H1 (cell line): ENCODE measurements around the gene ERCC3. TPM values are rescaled to one million over a fixed set of nuclear protein-coding genes. Genes with fewer than 3 reads are reported as not detected.

Source experiments
- CTCF ChIA-PET: fragments of 300-600 bp; sonication (Branson Sonifier 250); formaldehyde crosslinking; loops from one replicate; lab custom pipeline; 2021; ENCODE audit not compliant: partially characterized antibody; lab: Charles Lee
- POLR2A ChIA-PET: fragments of 300-600 bp; sonication (Branson Sonifier 250); formaldehyde crosslinking; loops from one replicate; lab custom pipeline; 2021; ENCODE audit warnings: inconsistent platforms; ENCODE audit not compliant: partially characterized antibody; lab: Charles Lee
- DNase-seq, 2 experiments: peaks; one replicate each; pipeline versions ENCODE4 v3.0.0 to v3.0.0-alpha.2; 2010 to 2022; ENCODE audit warnings: low spot score in 2 of 2, low read depth in 1 of 2, mixed read lengths in 1 of 2
- FAIRE-seq: peaks from 2 replicates; lab custom pipeline; 2011; peaks lifted over from hg19 to GRCh38; lab: Jason Lieb, UNC
- H2AFZ ChIP-seq: 2 replicates; pipeline ENCODE4 v1.8.1; 2012; ENCODE audit warnings: low read length, inconsistent platforms
- H2AK5ac ChIP-seq: 2 replicates; pipeline ENCODE4 v1.6.1; 2013; ENCODE audit warnings: low read depth, low read length
- H2BK120ac ChIP-seq: replicated peaks from 2 replicates; pipeline ENCODE3; 2013; ENCODE audit warnings: low read depth, low read length, inconsistent platforms
- H2BK12ac ChIP-seq: 2 replicates; pipeline ENCODE4 v1.6.1; 2013; ENCODE audit warnings: low read depth, low read length
- H2BK15ac ChIP-seq: 2 replicates; pipeline ENCODE4 v1.6.1; 2013; ENCODE audit warnings: low read length
- H2BK20ac ChIP-seq: 2 replicates; pipeline ENCODE4 v1.6.1; 2013; ENCODE audit warnings: low read length
- H2BK5ac ChIP-seq: 2 replicates; pipeline ENCODE4 v1.6.1; 2013; ENCODE audit warnings: low read depth, low read length
- H3K14ac ChIP-seq: 2 replicates; pipeline ENCODE4 v1.6.1; 2013; ENCODE audit warnings: inconsistent platforms; ENCODE audit not compliant: insufficient read length
- H3K18ac ChIP-seq: 2 replicates; pipeline ENCODE4 v1.6.1; 2013; ENCODE audit warnings: low read length; ENCODE audit errors: extremely low read depth
- H3K23ac ChIP-seq: 2 replicates; pipeline ENCODE4 v1.6.1; 2013; ENCODE audit warnings: inconsistent platforms; ENCODE audit not compliant: insufficient read length
- H3K23me2 ChIP-seq: 2 replicates; pipeline ENCODE4 v1.6.1; 2013; ENCODE audit warnings: low read depth, low read length
- H3K27ac ChIP-seq: 2 replicates; pipeline ENCODE4 v1.6.1; 2011; ENCODE audit warnings: low read depth, low read length, inconsistent platforms
- H3K27me3 ChIP-seq, 4 experiments: replicated peaks in 1 of 4; 1 replicate in 1 of 4; 2 replicates in 3 of 4; pipeline versions ENCODE4 v1.6.1 to v1.8.1; 2011 to 2013; ENCODE audit warnings: low read length in 3 of 4, mild to moderate bottlenecking in 3 of 4, inconsistent platforms in 2 of 4, mixed read lengths in 2 of 4, moderate library complexity in 1 of 4; ENCODE audit not compliant: control insufficient read depth in 3 of 4, insufficient read depth in 3 of 4; ENCODE audit errors: extremely low read depth in 1 of 4
- H3K36me3 ChIP-seq, 4 experiments: 2 replicates each; pipeline versions ENCODE4 v1.6.1 to v1.8.1; 2011 to 2013; ENCODE audit warnings: mild to moderate bottlenecking in 4 of 4, low read length in 3 of 4, moderate library complexity in 2 of 4, control low read depth in 1 of 4, inconsistent platforms in 1 of 4; ENCODE audit not compliant: insufficient read depth in 4 of 4, control insufficient read depth in 2 of 4
- H3K4ac ChIP-seq: replicated peaks from 2 replicates; pipeline ENCODE3; 2013; ENCODE audit warnings: low read length, low read depth, mixed read lengths, inconsistent platforms; ENCODE audit not compliant: insufficient read length
- H3K4me1 ChIP-seq, 4 experiments: replicated peaks in 1 of 4; 1 replicate in 1 of 4; 2 replicates in 3 of 4; pipeline versions ENCODE4 v1.6.1 to v1.8.1; 2011 to 2013; ENCODE audit warnings: low read length in 3 of 4, inconsistent platforms in 2 of 4, mixed read lengths in 1 of 4; ENCODE audit not compliant: insufficient read depth in 4 of 4, control insufficient read depth in 3 of 4
- H3K4me2 ChIP-seq, 2 experiments: 2 replicates each; pipeline versions ENCODE4 v1.6.1 to v1.8.1; 2011 to 2013; ENCODE audit warnings: low read depth in 2 of 2, low read length in 2 of 2, control low read depth in 1 of 2, inconsistent platforms in 1 of 2, mild to moderate bottlenecking in 1 of 2; ENCODE audit not compliant: insufficient read depth in 1 of 2
- H3K4me3 ChIP-seq, 4 experiments: fragments of 200-600, 300-600 bp in 1 of 4; sonication (generic), shearing (Covaris generic), sonication (Bioruptor Twin) in 1 of 4; 2 replicates each; pipeline versions ENCODE4 v1.5.1 to v1.8.1; 2011 to 2016; ENCODE audit warnings: low read length in 4 of 4, low read depth in 3 of 4, control low read depth in 2 of 4, inconsistent platforms in 2 of 4, mild to moderate bottlenecking in 2 of 4, mixed read lengths in 1 of 4, moderate library complexity in 1 of 4; ENCODE audit not compliant: insufficient read depth in 2 of 4; ENCODE audit errors: extremely low read depth in 1 of 4
- H3K56ac ChIP-seq: replicated peaks from 2 replicates; pipeline ENCODE3; 2013; ENCODE audit warnings: low read depth, mild to moderate bottlenecking, mixed read lengths, low read length, inconsistent platforms; ENCODE audit not compliant: insufficient read length
- H3K79me1 ChIP-seq: 2 replicates; pipeline ENCODE4 v1.6.1; 2013; ENCODE audit warnings: low read depth, low read length, control low read depth
- H3K79me2 ChIP-seq, 2 experiments: 2 replicates each; pipeline versions ENCODE4 v1.6.1 to v1.8.1; 2012 to 2013; ENCODE audit warnings: low read length in 2 of 2, mild to moderate bottlenecking in 2 of 2, inconsistent platforms in 1 of 2; ENCODE audit not compliant: insufficient read depth in 2 of 2, control insufficient read depth in 1 of 2
- H3K9ac ChIP-seq, 4 experiments: replicated peaks in 1 of 4; 1 replicate in 1 of 4; 2 replicates in 3 of 4; pipeline versions ENCODE4 v1.6.1 to v1.8.1; 2011 to 2013; ENCODE audit warnings: low read depth in 3 of 4, low read length in 3 of 4, control low read depth in 2 of 4, mild to moderate bottlenecking in 2 of 4, moderate library complexity in 2 of 4, inconsistent platforms in 1 of 4; ENCODE audit errors: extremely low read depth in 1 of 4
- H3K9me3 ChIP-seq, 2 experiments: 2 replicates each; pipeline versions ENCODE4 v1.6.1 to v1.8.1; 2012 to 2013; ENCODE audit warnings: mild to moderate bottlenecking in 2 of 2, moderate library complexity in 2 of 2, control low read depth in 1 of 2, inconsistent platforms in 1 of 2, low read depth in 1 of 2, low read length in 1 of 2, mixed read lengths in 1 of 2; ENCODE audit not compliant: insufficient read depth in 2 of 2
- H4K20me1 ChIP-seq, 2 experiments: replicated peaks in 1 of 2; 2 replicates each; pipeline versions ENCODE3 to v1.8.1; 2011 to 2013; ENCODE audit warnings: inconsistent platforms in 2 of 2, low read length in 2 of 2, mild to moderate bottlenecking in 1 of 2; ENCODE audit not compliant: insufficient read depth in 2 of 2, control insufficient read depth in 1 of 2
- H4K5ac ChIP-seq: 2 replicates; pipeline ENCODE4 v1.6.1; 2013; ENCODE audit warnings: low read length, low read depth, mixed read lengths, inconsistent platforms; ENCODE audit not compliant: insufficient read length
- H4K8ac ChIP-seq: 2 replicates; pipeline ENCODE4 v1.8.0; 2013; ENCODE audit warnings: mild to moderate bottlenecking, moderate library complexity, low read length, inconsistent platforms; ENCODE audit not compliant: insufficient read depth; ENCODE audit errors: extremely low read depth
- H4K91ac ChIP-seq: replicated peaks from 2 replicates; pipeline ENCODE3; 2013; ENCODE audit warnings: low read length, mixed read lengths, inconsistent platforms; ENCODE audit not compliant: insufficient read length
- CEBPB ChIP-seq: IDR thresholded peaks from 2 replicates; pipeline ENCODE4 v1.6.1; 2012; ENCODE audit warnings: low read depth, low read length
- CREB1 ChIP-seq: IDR thresholded peaks from 2 replicates; pipeline ENCODE4 v1.6.1; 2012; ENCODE audit warnings: inconsistent platforms
- JUND ChIP-seq: IDR thresholded peaks from 2 replicates; pipeline ENCODE4 v1.6.1; 2011; ENCODE audit warnings: mild to moderate bottlenecking, improper control_type of control experiment, low read length
- MAFK ChIP-seq: IDR thresholded peaks from 2 replicates; pipeline ENCODE4 v1.6.1; 2012; ENCODE audit warnings: low read depth, mild to moderate bottlenecking, improper control_type of control experiment, low read length
- POLR2AphosphoS5 ChIP-seq: IDR thresholded peaks from 2 replicates; pipeline ENCODE4 v1.6.1; 2011; ENCODE audit warnings: low read depth, low read length
- POU5F1 ChIP-seq: IDR thresholded peaks from 2 replicates; pipeline ENCODE4 v1.6.1; 2011; ENCODE audit warnings: low read depth, mild to moderate bottlenecking, low read length, moderate library complexity
- RXRA ChIP-seq: IDR thresholded peaks from 2 replicates; pipeline ENCODE4 v1.6.1; 2011; ENCODE audit warnings: low read depth, mild to moderate bottlenecking, low read length, moderate library complexity; ENCODE audit not compliant: insufficient read depth
- SP1 ChIP-seq: IDR thresholded peaks from 2 replicates; pipeline ENCODE4 v1.6.1; 2011; ENCODE audit warnings: low read depth, low read length
- TEAD4 ChIP-seq: IDR thresholded peaks from 2 replicates; pipeline ENCODE4 v1.6.1; 2012; ENCODE audit warnings: low read depth, low read length, inconsistent platforms, mixed read lengths
- YY1 ChIP-seq: IDR thresholded peaks from 2 replicates; pipeline ENCODE4 v1.6.1; 2011; ENCODE audit warnings: low read depth, mild to moderate bottlenecking, low read length
- WGBS, 2 experiments: shearing (Covaris generic) in 1 of 2; methylation state at CpG; one replicate each; pipeline versions ENCODE4 v1.1.6 to v1.1.7; 2013 to 2015; ENCODE audit warnings: low lambda C conversion rate in 2 of 2, mixed read lengths in 2 of 2, inconsistent platforms in 1 of 2, low coverage in 1 of 2, missing lambda C conversion rate in 1 of 2; ENCODE audit not compliant: insufficient replicate concordance in 2 of 2, insufficient coverage in 1 of 2, insufficient read length in 1 of 2; ENCODE audit errors: extremely low coverage in 1 of 2, missing lambda C conversion rate in 1 of 2; 5-methylcytosine and 5-hydroxymethylcytosine counted together
- polyA plus RNA-seq, 7 experiments: library from polyadenylated mRNA; depleted of rRNA in 3 of 7; stranded (reverse) in 5 of 7; unstranded in 2 of 7; fragments of >200 nt in 5 of 7; fragments of 200-250 nt in 2 of 7; gene quantifications; 1 replicate in 5 of 7; 2 replicates in 1 of 7; 4 replicates in 1 of 7; pipeline versions ENCODE4 v1.2.1 to v1.2.3, GENCODE V29; 2011 to 2013; ENCODE audit warnings: missing spikeins in 2 of 7, mixed read lengths in 2 of 7
- total RNA-seq: library from RNA; stranded (reverse); fragmentation: NEBNext Ultra II Directional; extraction: Animal tissue kit (Norgen Biotek cat#: 25700); gene quantifications from 2 replicates; pipeline ENCODE4 v1.2.1, GENCODE V29; 2021
- TF ChIP-seq, protein P1 (sequence below), 3 experiments: IDR thresholded peaks; 1 replicate in 2 of 3; 2 replicates in 1 of 3; pipeline versions ENCODE4 v1.5.1 to v1.6.1; 2011; ENCODE audit warnings: low read length in 3 of 3, mild to moderate bottlenecking in 3 of 3, inconsistent platforms in 2 of 3, low read depth in 1 of 3, moderate library complexity in 1 of 3; ENCODE audit not compliant: insufficient read depth in 1 of 3; ENCODE audit errors: control extremely low read depth in 1 of 3
- TF ChIP-seq, protein P2 (sequence below): IDR thresholded peaks from 2 replicates; pipeline ENCODE4 v1.6.1; 2012; ENCODE audit warnings: inconsistent platforms

The ERCC3 gene
- total and polyA plus RNA-seq, 2 of the 8 experiments (the other 6 are each of a cell fraction or from before 2014, with no cell fraction given), result 41.8 to 48.9 TPM

DNA sequence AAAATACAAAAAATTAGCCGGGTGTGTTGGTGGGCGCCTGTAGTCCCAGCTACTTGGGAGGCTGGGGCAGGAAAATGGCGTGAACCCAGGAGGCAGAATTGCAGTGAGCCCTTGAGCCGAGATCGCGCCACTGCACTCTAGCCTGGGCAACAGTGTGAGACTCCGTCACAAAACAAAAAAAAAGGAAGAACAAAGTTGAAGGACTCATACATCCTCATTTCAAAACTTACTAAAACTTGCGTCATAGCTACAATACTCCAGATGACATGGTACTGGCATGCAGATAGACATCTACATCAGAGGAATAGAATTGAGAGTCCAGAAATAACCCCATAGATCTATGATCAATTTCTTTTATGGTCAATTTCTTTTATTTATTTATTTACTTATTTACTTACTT lies 60.2 kb downstream of the ERCC3 start:
- CTCF ChIA-PET, result interaction anchor here (0.6 to 1.1 kb wide), 3 partner anchors 27 to 42 kb away, joined by 3 to 4 read pairs (median 3); no protein-coding TSS in a partner anchor
- POLR2A ChIA-PET, result no interaction called here
- TF ChIP-seq CEBPB (no peak), SP1 (no peak), CREB1 (no peak), MAFK (no peak), YY1 (no peak), POLR2AphosphoS5 (no peak), TEAD4 (no peak), RXRA (no peak), JUND (no peak), POU5F1 (no peak)
- TF ChIP-seq, protein P1, sequence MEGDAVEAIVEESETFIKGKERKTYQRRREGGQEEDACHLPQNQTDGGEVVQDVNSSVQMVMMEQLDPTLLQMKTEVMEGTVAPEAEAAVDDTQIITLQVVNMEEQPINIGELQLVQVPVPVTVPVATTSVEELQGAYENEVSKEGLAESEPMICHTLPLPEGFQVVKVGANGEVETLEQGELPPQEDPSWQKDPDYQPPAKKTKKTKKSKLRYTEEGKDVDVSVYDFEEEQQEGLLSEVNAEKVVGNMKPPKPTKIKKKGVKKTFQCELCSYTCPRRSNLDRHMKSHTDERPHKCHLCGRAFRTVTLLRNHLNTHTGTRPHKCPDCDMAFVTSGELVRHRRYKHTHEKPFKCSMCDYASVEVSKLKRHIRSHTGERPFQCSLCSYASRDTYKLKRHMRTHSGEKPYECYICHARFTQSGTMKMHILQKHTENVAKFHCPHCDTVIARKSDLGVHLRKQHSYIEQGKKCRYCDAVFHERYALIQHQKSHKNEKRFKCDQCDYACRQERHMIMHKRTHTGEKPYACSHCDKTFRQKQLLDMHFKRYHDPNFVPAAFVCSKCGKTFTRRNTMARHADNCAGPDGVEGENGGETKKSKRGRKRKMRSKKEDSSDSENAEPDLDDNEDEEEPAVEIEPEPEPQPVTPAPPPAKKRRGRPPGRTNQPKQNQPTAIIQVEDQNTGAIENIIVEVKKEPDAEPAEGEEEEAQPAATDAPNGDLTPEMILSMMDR (IDR thresholded peaks at IDR 0.05; ENCODE audit: control extremely low read depth in 1 of 3, insufficient read depth in 1 of 3, low read depth in 1 of 3, low read length in 3 of 3), result no peak
- TF ChIP-seq, protein P2, sequence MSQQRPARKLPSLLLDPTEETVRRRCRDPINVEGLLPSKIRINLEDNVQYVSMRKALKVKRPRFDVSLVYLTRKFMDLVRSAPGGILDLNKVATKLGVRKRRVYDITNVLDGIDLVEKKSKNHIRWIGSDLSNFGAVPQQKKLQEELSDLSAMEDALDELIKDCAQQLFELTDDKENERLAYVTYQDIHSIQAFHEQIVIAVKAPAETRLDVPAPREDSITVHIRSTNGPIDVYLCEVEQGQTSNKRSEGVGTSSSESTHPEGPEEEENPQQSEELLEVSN, result no peak

More for the DNA sequence above, 60.2 kb downstream of the ERCC3 start:
- H3K79me1 ChIP-seq, result no peaks in the 10 kb centered on the region
- H3K4me1 ChIP-seq, result no peaks in the 10 kb centered on the region
- no peaks in the 10 kb centered on the region for H3K27me3 ChIP-seq
- FAIRE-seq, result no peak
- no peak overlapping the region for H2BK120ac ChIP-seq
- no peaks in the 10 kb centered on the region for H4K20me1 ChIP-seq
- no peak overlapping the region for H3K18ac ChIP-seq
- no peak overlapping the region for H2BK5ac ChIP-seq
- no peak overlapping the region for H3K23ac ChIP-seq
- peaks cover 4% of the 10 kb centered on the region in 2 experiments; a peak in 1 of 4 replicates for H3K9me3 ChIP-seq
- H4K8ac ChIP-seq, result no peak overlapping the region
- H4K5ac ChIP-seq, result no peak overlapping the region
- H3K56ac ChIP-seq, result no peak overlapping the region
- no peak overlapping the region for H2BK20ac ChIP-seq
- no peaks in the 10 kb centered on the region for H3K79me2 ChIP-seq
- H2BK12ac ChIP-seq, result no peak overlapping the region
- no peaks in the 10 kb centered on the region for H3K36me3 ChIP-seq
- no peak overlapping the region for H4K91ac ChIP-seq
- H3K4me3 ChIP-seq, result no peak overlapping the region
- H3K9ac ChIP-seq, result no peak overlapping the region
- 92% methylated on average over 7 of the region's 8 CpGs; no CpG with 5 or more reads in 1 of the 2 experiments for WGBS, 2 experiments
- H2AFZ ChIP-seq, result no peak overlapping the region
- no peak overlapping the region for H2AK5ac ChIP-seq
- H3K14ac ChIP-seq, result no peak overlapping the region
- H3K27ac ChIP-seq, result no peak overlapping the region
- no peak overlapping the region for H3K4me2 ChIP-seq
- H2BK15ac ChIP-seq, result no peak overlapping the region
- H3K23me2 ChIP-seq, result no peaks in the 10 kb centered on the region
- no peak overlapping the region for H3K4ac ChIP-seq
- no peak for DNase-seq
